ENCODE results near the gene TMTC2.

TMTC2 gene

GRCh38 chr12:83046019-83046418, 359.3 kb downstream of the TMTC2 start:
- Histone ChIP-seq H3K27ac (no peak overlapping the region), H3K4me3 (no peak overlapping the region)
- TF ChIP-seq CTCF (IDR thresholded peaks at IDR 0.05): no peak
- no peak for DNase-seq (ENCODE audit: low spot score)

GRCh38 chr12:83049306-83049705, 362.6 kb downstream of the TMTC2 start:
- no peak for TF ChIP-seq CTCF (IDR thresholded peaks at IDR 0.05)
- no peak overlapping the region for H3K4me3 ChIP-seq
- no peak overlapping the region for H3K27ac ChIP-seq
- no peak for DNase-seq (ENCODE audit: low spot score)

GRCh38 chr12:83052890-83053541, 366.3 kb downstream of the TMTC2 start:
- Histone ChIP-seq H3K4me3 (no peak overlapping the region), H3K27ac (no peak overlapping the region)
- DNase-seq (ENCODE audit: low spot score): no peak
- TF ChIP-seq CTCF (IDR thresholded peaks at IDR 0.05): no peak

- TF ChIP-seq CTCF (IDR thresholded peaks at IDR 0.05): no peak
- Histone ChIP-seq H3K27ac (no peak overlapping the region), H3K4me3 (no peak overlapping the region)
- DNase-seq (ENCODE audit: low spot score): no peak
Measured at GRCh38 chr12:83057436-83057835, 370.7 kb downstream of the TMTC2 start.

- TF ChIP-seq CTCF (IDR thresholded peaks at IDR 0.05): no peak
- H3K4me3 ChIP-seq: no peak overlapping the region
- DNase-seq (ENCODE audit: low spot score): no peak
Measured at GRCh38 chr12:83059107-83059506, 372.4 kb downstream of the TMTC2 start.

GRCh38 chr12:83065562-83065961, 378.9 kb downstream of the TMTC2 start:
- no peak for DNase-seq (ENCODE audit: low spot score)
- TF ChIP-seq CTCF (IDR thresholded peaks at IDR 0.05): no peak
- Histone ChIP-seq H3K27ac (no peak overlapping the region), H3K4me3 (no peak overlapping the region)

More at GRCh38 chr12:83059107-83059506, 372.4 kb downstream of the TMTC2 start:
- no peak overlapping the region for H3K27ac ChIP-seq

- no peak for DNase-seq (ENCODE audit: low spot score)
- no peak for TF ChIP-seq CTCF (IDR thresholded peaks at IDR 0.05)
- H3K4me3 ChIP-seq: no peak overlapping the region
- no peak overlapping the region for H3K27ac ChIP-seq
Measured at GRCh38 chr12:83067981-83068380, 381.3 kb downstream of the TMTC2 start.

Measured in coronary artery (tissue), 2 donors.